ENCODE data around the gene DLGAP5. TPM values are rescaled to one million over a fixed set of nuclear protein-coding genes. Genes with fewer than 3 reads are reported as not detected.

The DLGAP5 gene
- total RNA-seq, 1 experiment from 2014 or later, result 118 TPM

GRCh38 chr14:55121628-55122439 is 69.6 kb downstream of the DLGAP5 start:
- Histone ChIP-seq H4K8ac (replicated peaks; ENCODE audit: insufficient read length, low read depth, low read length) (no peak overlapping the region), H3K14ac (ENCODE audit: insufficient read depth, low read length) (no peak overlapping the region), H3K4me1 (ENCODE audit: insufficient read depth, low read length) (no peaks in the 10 kb centered on the region), H3K9me3 (ENCODE audit: control insufficient read depth, low read depth, low read length) (no peaks in the 10 kb centered on the region), H2BK20ac (ENCODE audit: low read depth, low read length, poor library complexity, severe bottlenecking) (no peak overlapping the region), H3K56ac (ENCODE audit: insufficient read length, low read depth, low read length) (no peak overlapping the region), H2BK120ac (ENCODE audit: low read depth, low read length, poor library complexity, severe bottlenecking) (no peak overlapping the region), H3K27ac (ENCODE audit: insufficient read length, low read depth, low read length) (no peak overlapping the region), H2AFZ (ENCODE audit: low read length) (no peak overlapping the region), H3K9ac (ENCODE audit: extremely low read depth, insufficient read length, low read length) (no peak overlapping the region), H3K23me2 (ENCODE audit: insufficient read length, low read depth, low read length, poor library complexity, severe bottlenecking) (no peaks in the 10 kb centered on the region), H2BK15ac (ENCODE audit: low read depth, low read length) (no peak overlapping the region), H3K18ac (ENCODE audit: insufficient read length, low read depth, low read length) (no peak overlapping the region), H2BK5ac (ENCODE audit: insufficient read length, low read length) (no peak overlapping the region), H4K5ac (ENCODE audit: insufficient read length, low read depth, low read length) (no peak overlapping the region), H3K79me2 (ENCODE audit: insufficient read depth, low read length) (no peaks in the 10 kb centered on the region), H2AK5ac (ENCODE audit: insufficient read length, low read length) (no peak overlapping the region), H3K23ac (ENCODE audit: insufficient read length, low read depth, low read length) (no peak overlapping the region), H4K20me1 (ENCODE audit: control insufficient read depth, insufficient read depth, insufficient read length) (no peaks in the 10 kb centered on the region), H3K4me2 (ENCODE audit: insufficient read depth, insufficient read length, low read length) (no peak overlapping the region), H2BK12ac (ENCODE audit: insufficient read length, low read depth, low read length) (no peak overlapping the region), H3K27me3 (ENCODE audit: insufficient read depth, low read length) (no peaks in the 10 kb centered on the region), H3K79me1 (ENCODE audit: insufficient read depth, low read depth, low read length, poor library complexity, severe bottlenecking) (no peaks in the 10 kb centered on the region), H4K91ac (ENCODE audit: insufficient read length, low read depth, low read length) (no peak overlapping the region), H3T11ph (ENCODE audit: low read length) (no peak overlapping the region), H3K4ac (ENCODE audit: low read depth, low read length) (no peak overlapping the region)
- H3K4me3 Mint-ChIP-seq, result no peak overlapping the region
- no peak for DNase-seq
- WGBS (ENCODE audit: extremely low coverage, insufficient read length, low lambda C conversion rate), result no CpG with 5 or more reads among the region's 9 CpGs
- no peaks in the 10 kb centered on the region; a peak in 1 of 7 replicates for H3K36me3 Mint-ChIP-seq (ENCODE audit: insufficient read depth in 1 of 3, low read depth in 3 of 3)
- no peak overlapping the region for H3K27ac Mint-ChIP-seq
- H3K27me3 Mint-ChIP-seq (ENCODE audit: low read depth), result peaks cover 33% of the 10 kb centered on the region
- no peaks in the 10 kb centered on the region for H3K9me3 Mint-ChIP-seq
- no peak for TF ChIP-seq CTCF (conservative IDR thresholded peaks at IDR 0.05)
- H3K4me1 Mint-ChIP-seq, result peaks cover 11 to 12% of the 10 kb centered on the region in 2 experiments

All from H9 (cell line).